ENCODE results near the gene XKR8. TPM values are rescaled to one million over a fixed set of nuclear protein-coding genes. Genes with fewer than 3 reads are reported as not detected.

The XKR8 gene
- total and polyA plus RNA-seq, 10 of the 15 experiments (the other 5 are each of a cell fraction or from before 2014, with no cell fraction given): 0.80 to 3.7 (median 2.6) TPM

- RAD21 ChIA-PET (ENCODE audit: unreplicated experiment): interaction anchor here (0.5 to 4.6 kb wide), 7 partner anchors 41 to 139 kb away, joined by 3 to 32 read pairs (median 4); no protein-coding TSS in a partner anchor
- in situ Hi-C loops (cut with MboI): no loop called here
These were observed 20.6 kb downstream of the XKR8 start for GRCh38 chr1:27980216-27980845.

More at GRCh38 chr1:27980216-27980845, 20.6 kb downstream of the XKR8 start:
- ATAC-seq: no peak
- no peak overlapping the region for H3K4me3 ChIP-seq
- no peak for DNase-seq (ENCODE audit: low read depth, low spot score)
- H3K36me3 ChIP-seq (ENCODE audit: control insufficient read depth in 2 of 2, insufficient read depth in 2 of 2, low read length in 1 of 2): no peaks in the 10 kb centered on the region
- no peak overlapping the region for H3K4me2 ChIP-seq (ENCODE audit: control insufficient read depth, insufficient read depth)
- H3K79me2 ChIP-seq (ENCODE audit: control insufficient read depth, insufficient read depth, low read length): no peaks in the 10 kb centered on the region
- no peak for TF ChIP-seq HSF1 (IDR thresholded peaks at IDR 0.05; ENCODE audit: low read depth, low read length)
- no peak for TF ChIP-seq SIN3A (IDR thresholded peaks at IDR 0.05; ENCODE audit: low read depth, low read length)
- TF ChIP-seq, protein P1, sequence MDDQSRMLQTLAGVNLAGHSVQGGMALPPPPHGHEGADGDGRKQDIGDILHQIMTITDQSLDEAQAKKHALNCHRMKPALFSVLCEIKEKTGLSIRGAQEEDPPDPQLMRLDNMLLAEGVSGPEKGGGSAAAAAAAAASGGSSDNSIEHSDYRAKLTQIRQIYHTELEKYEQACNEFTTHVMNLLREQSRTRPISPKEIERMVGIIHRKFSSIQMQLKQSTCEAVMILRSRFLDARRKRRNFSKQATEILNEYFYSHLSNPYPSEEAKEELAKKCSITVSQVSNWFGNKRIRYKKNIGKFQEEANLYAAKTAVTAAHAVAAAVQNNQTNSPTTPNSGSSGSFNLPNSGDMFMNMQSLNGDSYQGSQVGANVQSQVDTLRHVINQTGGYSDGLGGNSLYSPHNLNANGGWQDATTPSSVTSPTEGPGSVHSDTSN (IDR thresholded peaks at IDR 0.05; ENCODE audit: insufficient replicate concordance, low read depth, low read length): no peak
- no peak for TF ChIP-seq BHLHE40 (IDR thresholded peaks at IDR 0.05; ENCODE audit: borderline replicate concordance in 1 of 2, low read depth in 2 of 2, low read length in 1 of 2)
- TF ChIP-seq SREBF1 (IDR thresholded peaks at IDR 0.05; ENCODE audit: low read length): no peak
- no peak for TF ChIP-seq EZH2 (IDR thresholded peaks at IDR 0.05; ENCODE audit: borderline replicate concordance, control insufficient read depth, low read depth, low read length)
- TF ChIP-seq, protein P2, sequence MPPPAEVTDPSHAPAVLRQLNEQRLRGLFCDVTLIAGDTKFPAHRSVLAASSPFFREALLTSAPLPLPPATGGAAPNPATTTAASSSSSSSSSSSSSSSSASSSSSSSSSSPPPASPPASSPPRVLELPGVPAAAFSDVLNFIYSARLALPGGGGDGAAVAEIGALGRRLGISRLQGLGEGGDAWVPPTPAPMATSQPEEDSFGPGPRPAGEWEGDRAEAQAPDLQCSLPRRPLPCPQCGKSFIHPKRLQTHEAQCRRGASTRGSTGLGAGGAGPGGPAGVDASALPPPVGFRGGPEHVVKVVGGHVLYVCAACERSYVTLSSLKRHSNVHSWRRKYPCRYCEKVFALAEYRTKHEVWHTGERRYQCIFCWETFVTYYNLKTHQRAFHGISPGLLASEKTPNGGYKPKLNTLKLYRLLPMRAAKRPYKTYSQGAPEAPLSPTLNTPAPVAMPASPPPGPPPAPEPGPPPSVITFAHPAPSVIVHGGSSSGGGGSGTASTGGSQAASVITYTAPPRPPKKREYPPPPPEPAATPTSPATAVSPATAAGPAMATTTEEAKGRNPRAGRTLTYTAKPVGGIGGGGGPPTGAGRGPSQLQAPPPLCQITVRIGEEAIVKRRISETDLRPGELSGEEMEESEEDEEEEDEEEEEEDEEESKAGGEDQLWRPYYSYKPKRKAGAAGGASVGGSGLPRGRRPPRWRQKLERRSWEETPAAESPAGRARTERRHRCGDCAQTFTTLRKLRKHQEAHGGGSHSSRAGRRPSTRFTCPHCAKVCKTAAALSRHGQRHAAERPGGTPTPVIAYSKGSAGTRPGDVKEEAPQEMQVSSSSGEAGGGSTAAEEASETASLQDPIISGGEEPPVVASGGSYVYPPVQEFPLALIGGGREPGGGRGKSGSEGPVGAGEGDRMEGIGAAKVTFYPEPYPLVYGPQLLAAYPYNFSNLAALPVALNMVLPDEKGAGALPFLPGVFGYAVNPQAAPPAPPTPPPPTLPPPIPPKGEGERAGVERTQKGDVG (CRISPR knock-in tag; IDR thresholded peaks at IDR 0.05): no peak
- TF ChIP-seq, protein P3, sequence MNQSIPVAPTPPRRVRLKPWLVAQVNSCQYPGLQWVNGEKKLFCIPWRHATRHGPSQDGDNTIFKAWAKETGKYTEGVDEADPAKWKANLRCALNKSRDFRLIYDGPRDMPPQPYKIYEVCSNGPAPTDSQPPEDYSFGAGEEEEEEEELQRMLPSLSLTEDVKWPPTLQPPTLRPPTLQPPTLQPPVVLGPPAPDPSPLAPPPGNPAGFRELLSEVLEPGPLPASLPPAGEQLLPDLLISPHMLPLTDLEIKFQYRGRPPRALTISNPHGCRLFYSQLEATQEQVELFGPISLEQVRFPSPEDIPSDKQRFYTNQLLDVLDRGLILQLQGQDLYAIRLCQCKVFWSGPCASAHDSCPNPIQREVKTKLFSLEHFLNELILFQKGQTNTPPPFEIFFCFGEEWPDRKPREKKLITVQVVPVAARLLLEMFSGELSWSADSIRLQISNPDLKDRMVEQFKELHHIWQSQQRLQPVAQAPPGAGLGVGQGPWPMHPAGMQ (IDR thresholded peaks at IDR 0.05; ENCODE audit: borderline replicate concordance): no peak
- TF ChIP-seq MEF2B (IDR thresholded peaks at IDR 0.05; ENCODE audit: partially characterized antibody, poor library complexity, severe bottlenecking): no peak
- no peak for TF ChIP-seq LARP7 (IDR thresholded peaks at IDR 0.05)
- no peak for TF ChIP-seq RELA (IDR thresholded peaks at IDR 0.05; ENCODE audit: borderline replicate concordance, partially characterized antibody)
- no peak for TF ChIP-seq KLF5 (IDR thresholded peaks at IDR 0.05; ENCODE audit: partially characterized antibody)
- ChIA-PET CTCF (interaction anchor here (0.6 to 5.6 kb wide), 19 partner anchors 9 to 311 kb away, joined by 3 to 50 read pairs (median 4); no protein-coding TSS in a partner anchor), POLR2A (interaction anchor here (0.5 to 0.6 kb wide), 2 partner anchors 35 to 40 kb away, joined by 3 to 4 read pairs; no protein-coding TSS in a partner anchor), SMC1A (ENCODE audit: uncharacterized antibody, unreplicated experiment) (interaction anchor here (0.7 to 5.7 kb wide), 13 partner anchors 21 to 229 kb away, joined by 3 to 44 read pairs (median 3); partner anchors contain the start of gene SMPDL3B)
- no TSS peak for BruUV-seq (replicated peaks)
- no peak overlapping the region for H3K9ac ChIP-seq (ENCODE audit: control insufficient read depth, insufficient read depth, low read length)
- whole genome bisulfite sequencing (ENCODE audit: insufficient coverage, insufficient replicate concordance, low lambda C conversion rate, missing lambda C conversion rate): 91% methylated on average over 1 of the region's 1 CpG
- no peaks in the 10 kb centered on the region for H3K9me3 ChIP-seq (replicated peaks; ENCODE audit: control insufficient read depth, insufficient read depth, low read length)
- H2AFZ ChIP-seq (ENCODE audit: control insufficient read depth, low read depth, low read length): no peak overlapping the region
- H3K27me3 ChIP-seq (replicated peaks in 1 of 2; ENCODE audit: control insufficient read depth in 2 of 2, insufficient read depth in 2 of 2, low read length in 1 of 2): no peaks in the 10 kb centered on the region
- no peaks in the 10 kb centered on the region for H4K20me1 ChIP-seq (ENCODE audit: control insufficient read depth, insufficient read depth)
- no peak for FAIRE-seq
- H3K27ac ChIP-seq (ENCODE audit: control insufficient read depth, insufficient read depth): no peak overlapping the region
- peaks cover 11% of the 10 kb centered on the region for H3K4me1 ChIP-seq (ENCODE audit: control insufficient read depth, insufficient read depth, low read length)
- intact Hi-C loops (cut with micrococcal nuclease; ENCODE audit: unreplicated experiment): no loop called here

Data from GM12878 (cell line).